GM12878 (cell line): ENCODE results near the gene TSGA10.

Experiments
- CHD2 ChIP-seq: IDR thresholded peaks from 2 replicates; pipeline ENCODE4 v1.6.1; 2011; ENCODE audit warnings: low read depth, low read length, improper control_type of control experiment, borderline replicate concordance
- EP300 ChIP-seq, 2 experiments: fragments of 150-350 bp in 1 of 2; IDR thresholded peaks; 2 replicates each; pipeline ENCODE4 v1.6.1; 2011 to 2012; ENCODE audit warnings: low read depth in 2 of 2, low read length in 2 of 2, borderline replicate concordance in 1 of 2, improper control_type of control experiment in 1 of 2, inconsistent platforms in 1 of 2; ENCODE audit not compliant: control insufficient read depth in 1 of 2
- MYC ChIP-seq: IDR thresholded peaks from 2 replicates; pipeline ENCODE4 v1.6.1; 2011; ENCODE audit warnings: mild to moderate bottlenecking, low read length, moderate library complexity, inconsistent platforms; ENCODE audit not compliant: insufficient read depth, insufficient replicate concordance, insufficient read length, severe bottlenecking
- NFYB ChIP-seq: IDR thresholded peaks from 2 replicates; pipeline ENCODE4 v1.6.1; 2011; ENCODE audit warnings: low read depth, mild to moderate bottlenecking, low read length, improper control_type of control experiment, moderate library complexity; ENCODE audit not compliant: insufficient read depth
- POLR2A ChIP-seq: IDR thresholded peaks from 2 replicates; pipeline ENCODE4 v1.6.1; 2011; ENCODE audit warnings: low read depth, mild to moderate bottlenecking, low read length
- POLR2AphosphoS5 ChIP-seq: IDR thresholded peaks from 2 replicates; pipeline ENCODE4 v1.6.1; 2011; ENCODE audit warnings: mild to moderate bottlenecking, low read length, inconsistent platforms
- RBBP5 ChIP-seq: fragments of 200-600 bp; sonication (generic); conservative IDR thresholded peaks from 2 replicates; pipeline ENCODE4 v1.6.1; 2016
- SMC3 ChIP-seq: IDR thresholded peaks from 2 replicates; pipeline ENCODE4 v1.6.1; 2011; ENCODE audit warnings: low read length, improper control_type of control experiment, borderline replicate concordance
- TF ChIP-seq, protein P1 (sequence below), 3 experiments: IDR thresholded peaks in 2 of 3; conservative IDR thresholded peaks in 1 of 3; 2 replicates each; pipeline ENCODE4 v1.5.1; 2011; ENCODE audit warnings: low read depth in 3 of 3, low read length in 3 of 3, mild to moderate bottlenecking in 3 of 3, control low read depth in 2 of 3, moderate library complexity in 2 of 3, inconsistent platforms in 1 of 3, mixed read lengths in 1 of 3; ENCODE audit not compliant: control insufficient read depth in 2 of 3, insufficient read depth in 1 of 3; ENCODE audit errors: extremely low read depth in 1 of 3

DNA sequence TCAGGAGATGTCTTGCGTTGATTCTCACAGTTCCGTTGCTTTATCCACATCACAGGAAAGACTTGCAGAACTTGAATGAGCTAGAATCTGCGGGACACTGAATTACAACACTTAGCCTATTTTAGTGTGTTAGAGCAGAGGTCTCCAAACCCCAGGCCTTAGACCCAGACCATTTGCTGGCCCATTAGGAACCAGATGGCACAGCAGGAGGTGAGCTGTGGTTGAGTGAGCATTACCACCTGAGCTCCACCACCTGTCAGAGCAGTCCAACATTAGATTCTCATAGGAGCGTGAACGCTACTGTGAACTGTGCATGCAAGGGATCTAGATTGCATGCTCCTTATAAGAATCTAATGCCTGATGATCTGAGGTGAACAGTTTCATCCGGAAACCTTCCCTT, 30.1 kb upstream of the TSGA10 start:
- no peak for TF ChIP-seq POLR2A
- TF ChIP-seq POLR2AphosphoS5 = no peak
- TF ChIP-seq, protein P1, sequence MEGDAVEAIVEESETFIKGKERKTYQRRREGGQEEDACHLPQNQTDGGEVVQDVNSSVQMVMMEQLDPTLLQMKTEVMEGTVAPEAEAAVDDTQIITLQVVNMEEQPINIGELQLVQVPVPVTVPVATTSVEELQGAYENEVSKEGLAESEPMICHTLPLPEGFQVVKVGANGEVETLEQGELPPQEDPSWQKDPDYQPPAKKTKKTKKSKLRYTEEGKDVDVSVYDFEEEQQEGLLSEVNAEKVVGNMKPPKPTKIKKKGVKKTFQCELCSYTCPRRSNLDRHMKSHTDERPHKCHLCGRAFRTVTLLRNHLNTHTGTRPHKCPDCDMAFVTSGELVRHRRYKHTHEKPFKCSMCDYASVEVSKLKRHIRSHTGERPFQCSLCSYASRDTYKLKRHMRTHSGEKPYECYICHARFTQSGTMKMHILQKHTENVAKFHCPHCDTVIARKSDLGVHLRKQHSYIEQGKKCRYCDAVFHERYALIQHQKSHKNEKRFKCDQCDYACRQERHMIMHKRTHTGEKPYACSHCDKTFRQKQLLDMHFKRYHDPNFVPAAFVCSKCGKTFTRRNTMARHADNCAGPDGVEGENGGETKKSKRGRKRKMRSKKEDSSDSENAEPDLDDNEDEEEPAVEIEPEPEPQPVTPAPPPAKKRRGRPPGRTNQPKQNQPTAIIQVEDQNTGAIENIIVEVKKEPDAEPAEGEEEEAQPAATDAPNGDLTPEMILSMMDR (IDR thresholded peaks at IDR 0.05 in 2 of 3, conservative IDR thresholded peaks at IDR 0.05 in 1 of 3; ENCODE audit: control insufficient read depth in 2 of 3, extremely low read depth in 1 of 3, insufficient read depth in 1 of 3, low read depth in 3 of 3, low read length in 3 of 3) = no peak
- TF ChIP-seq CHD2 = no peak
- no peak for TF ChIP-seq SMC3
- no peak for TF ChIP-seq RBBP5
- no peak for TF ChIP-seq EP300 (IDR thresholded peaks at IDR 0.05; ENCODE audit: borderline replicate concordance in 1 of 2, control insufficient read depth in 1 of 2, low read depth in 2 of 2, low read length in 2 of 2)
- no peak for TF ChIP-seq MYC
- TF ChIP-seq NFYB = no peak
